Measurements from ENCODE around the gene NTNG2.

Gene NTNG2

DNA sequence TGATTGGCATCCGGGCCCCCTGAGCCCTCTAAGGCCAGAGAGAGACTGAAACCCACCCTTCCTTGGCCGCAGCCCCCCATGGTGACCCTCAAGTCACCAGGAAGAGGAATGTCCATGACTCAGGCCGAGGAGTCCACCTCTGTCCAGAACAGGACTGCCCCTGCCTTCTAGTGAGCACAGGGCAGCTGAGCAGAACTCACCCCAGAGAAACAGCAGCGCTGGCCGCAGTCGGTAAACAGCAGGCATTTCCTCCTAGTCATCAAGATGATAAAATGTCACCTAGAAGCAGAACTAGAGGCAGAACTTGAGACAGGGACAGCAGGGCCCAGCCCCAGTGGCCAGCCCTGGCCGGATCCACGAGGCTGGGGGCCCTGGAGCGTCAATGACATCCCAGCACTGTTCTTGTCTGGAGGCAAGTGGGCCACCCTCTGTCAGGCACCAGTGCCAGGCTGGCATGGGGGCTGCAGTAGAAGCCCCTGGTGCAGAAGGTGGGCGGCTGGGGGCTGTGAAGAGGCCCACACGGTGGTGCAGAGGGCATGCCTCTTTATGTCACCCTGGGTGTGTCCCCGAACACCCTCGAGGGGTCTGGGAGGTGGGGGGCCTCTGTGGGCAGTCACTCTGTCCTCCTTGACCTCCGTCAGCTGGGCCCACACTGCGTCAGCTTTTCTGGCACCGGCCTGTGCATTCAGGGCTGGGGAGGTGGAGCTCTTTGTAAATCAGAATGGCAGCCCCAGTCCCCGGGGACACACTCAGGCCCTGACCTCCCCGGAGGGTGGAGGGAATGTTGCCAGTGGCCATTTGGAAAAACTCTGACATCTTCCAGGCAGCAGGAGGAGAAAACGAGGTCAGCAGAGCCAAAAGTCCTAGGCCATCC lies 83.0 kb downstream of the NTNG2 start:
- peaks cover 6 to 11% of the 10 kb centered on the region in 2 experiments for H3K4me1 ChIP-seq (ENCODE audit: control insufficient read depth in 1 of 2, insufficient read depth in 2 of 2, low read length in 2 of 2)
- H3K9me3 ChIP-seq (ENCODE audit: insufficient read depth, low read depth, low read length): no peaks in the 10 kb centered on the region
- no peak overlapping the region for H3K4me2 ChIP-seq (ENCODE audit: low read length)
- H4K91ac ChIP-seq (ENCODE audit: low read depth, low read length): no peak overlapping the region
- no peak overlapping the region for H3K27ac ChIP-seq (ENCODE audit: low read depth, low read length)
- H3K4me3 ChIP-seq (ENCODE audit: low read depth, low read length): no peak overlapping the region
- no peaks in the 10 kb centered on the region for H3K79me2 ChIP-seq (ENCODE audit: control insufficient read depth, insufficient read depth, low read length, poor library complexity)
- no peak overlapping the region for H2BK120ac ChIP-seq (ENCODE audit: insufficient read depth, low read length, poor library complexity)
- peaks cover 33% of the 10 kb centered on the region for H3K27me3 ChIP-seq (ENCODE audit: insufficient read depth, low read length)
- H3K9ac ChIP-seq (ENCODE audit: low read length): no peak overlapping the region
- no peak overlapping the region for H2BK12ac ChIP-seq (ENCODE audit: low read length)
- H3K14ac ChIP-seq (ENCODE audit: low read length): no peak overlapping the region
- no peak overlapping the region for H4K8ac ChIP-seq (ENCODE audit: low read depth, low read length)
- H3K36me3 ChIP-seq (ENCODE audit: control insufficient read depth in 1 of 2, insufficient read depth in 2 of 2, low read length in 2 of 2): no peaks in the 10 kb centered on the region
- H2AK5ac ChIP-seq (ENCODE audit: low read length): no peak overlapping the region
- no CpG with 5 or more reads among the region's 19 CpGs for WGBS (ENCODE audit: extremely low coverage, insufficient coverage, insufficient read length)
- no peak overlapping the region for H2BK5ac ChIP-seq (ENCODE audit: low read depth, low read length, poor library complexity)
- no peaks in the 10 kb centered on the region for H3K79me1 ChIP-seq (ENCODE audit: low read length)
- no peak overlapping the region for H4K12ac ChIP-seq (ENCODE audit: low read depth, low read length)
- DNase-seq: no peak
- H3K23ac ChIP-seq (ENCODE audit: low read length): no peak overlapping the region
- H3K4ac ChIP-seq (ENCODE audit: low read depth, low read length): no peak overlapping the region
- no peak overlapping the region for H2AFZ ChIP-seq (ENCODE audit: insufficient read depth, low read length, poor library complexity)
- no peak overlapping the region for H3K18ac ChIP-seq (ENCODE audit: low read length)

DNA sequence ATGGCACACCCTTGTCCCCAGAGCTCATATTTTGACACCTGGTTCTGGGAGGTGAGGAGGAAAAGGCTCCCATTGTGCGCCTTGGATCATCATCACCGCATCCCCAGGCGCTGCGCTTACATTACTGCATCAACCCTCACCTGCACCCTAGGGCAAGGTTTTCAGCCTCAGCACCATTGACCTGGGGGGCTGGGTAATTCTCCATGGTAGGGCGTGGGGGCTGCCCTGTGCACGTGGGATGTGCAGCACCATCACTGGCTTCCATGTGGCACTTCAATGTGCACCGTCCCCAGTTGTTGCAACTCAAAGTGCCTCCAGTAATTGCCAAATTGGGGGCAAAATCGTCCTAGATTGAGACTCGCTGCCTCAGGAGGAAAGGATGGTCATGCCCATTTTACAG lies 83.6 kb downstream of the NTNG2 start:
- Histone ChIP-seq H2AK5ac (ENCODE audit: low read length) (no peak overlapping the region), H3K79me1 (ENCODE audit: low read length) (no peaks in the 10 kb centered on the region), H3K4ac (ENCODE audit: low read depth, low read length) (no peak overlapping the region), H3K14ac (ENCODE audit: low read length) (no peak overlapping the region), H3K9me3 (ENCODE audit: insufficient read depth, low read depth, low read length) (no peaks in the 10 kb centered on the region), H2AFZ (ENCODE audit: insufficient read depth, low read length, poor library complexity) (no peak overlapping the region), H3K4me1 (ENCODE audit: control insufficient read depth in 1 of 2, insufficient read depth in 2 of 2, low read length in 2 of 2) (peaks cover 6 to 11% of the 10 kb centered on the region in 2 experiments), H2BK5ac (ENCODE audit: low read depth, low read length, poor library complexity) (no peak overlapping the region), H3K18ac (ENCODE audit: low read length) (no peak overlapping the region), H3K27me3 (ENCODE audit: insufficient read depth, low read length) (peaks cover 33% of the 10 kb centered on the region), H4K12ac (ENCODE audit: low read depth, low read length) (no peak overlapping the region), H3K4me3 (ENCODE audit: low read depth, low read length) (no peak overlapping the region), H4K91ac (ENCODE audit: low read depth, low read length) (no peak overlapping the region), H3K27ac (ENCODE audit: low read depth, low read length) (no peak overlapping the region), H2BK12ac (ENCODE audit: low read length) (no peak overlapping the region), H3K23ac (ENCODE audit: low read length) (no peak overlapping the region), H3K9ac (ENCODE audit: low read length) (peak overlapping the region; percentile 28), H3K79me2 (ENCODE audit: control insufficient read depth, insufficient read depth, low read length, poor library complexity) (no peaks in the 10 kb centered on the region), H2BK120ac (ENCODE audit: insufficient read depth, low read length, poor library complexity) (no peak overlapping the region), H3K4me2 (ENCODE audit: low read length) (no peak overlapping the region), H4K8ac (ENCODE audit: low read depth, low read length) (no peak overlapping the region), H3K36me3 (ENCODE audit: control insufficient read depth in 1 of 2, insufficient read depth in 2 of 2, low read length in 2 of 2) (no peaks in the 10 kb centered on the region)
- no peak for DNase-seq
- no CpG with 5 or more reads among the region's 9 CpGs for WGBS (ENCODE audit: extremely low coverage, insufficient coverage, insufficient read length)

DNA sequence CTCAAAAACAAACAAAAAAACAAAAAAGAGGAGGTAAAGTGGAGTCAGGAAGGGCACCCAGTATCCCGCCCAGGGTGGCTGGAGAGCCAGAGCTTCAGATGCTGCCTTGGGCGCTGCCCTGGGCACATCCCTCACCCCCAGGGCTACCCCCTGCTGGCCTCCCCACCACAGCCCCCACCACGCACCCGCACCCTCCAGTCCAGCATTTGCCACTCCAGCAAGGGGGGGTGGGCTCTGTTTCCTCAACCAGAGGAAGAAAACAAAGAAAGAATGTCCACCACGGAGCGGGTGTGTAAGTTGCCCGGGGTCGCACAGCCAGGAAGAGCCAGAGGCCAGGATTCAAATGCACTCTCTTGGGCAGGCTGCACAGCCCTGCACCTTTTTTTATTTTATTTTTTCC lies 86.1 kb downstream of the NTNG2 start:
- no peak overlapping the region for H3K4me2 ChIP-seq (ENCODE audit: low read length)
- no peak overlapping the region for H2BK5ac ChIP-seq (ENCODE audit: low read depth, low read length, poor library complexity)
- no peak overlapping the region for H2BK12ac ChIP-seq (ENCODE audit: low read length)
- H3K4me3 ChIP-seq (ENCODE audit: low read depth, low read length): no peak overlapping the region
- no peak overlapping the region for H3K23ac ChIP-seq (ENCODE audit: low read length)
- peaks cover 5% of the 10 kb centered on the region for H3K9me3 ChIP-seq (ENCODE audit: insufficient read depth, low read depth, low read length)
- no CpG with 5 or more reads among the region's 8 CpGs for WGBS (ENCODE audit: extremely low coverage, insufficient coverage, insufficient read length)
- H2BK120ac ChIP-seq (ENCODE audit: insufficient read depth, low read length, poor library complexity): no peak overlapping the region
- no peaks in the 10 kb centered on the region for H3K36me3 ChIP-seq (ENCODE audit: control insufficient read depth in 1 of 2, insufficient read depth in 2 of 2, low read length in 2 of 2)
- peaks cover 9% of the 10 kb centered on the region for H3K27me3 ChIP-seq (ENCODE audit: insufficient read depth, low read length)
- no peak overlapping the region for H4K91ac ChIP-seq (ENCODE audit: low read depth, low read length)
- no peak overlapping the region for H3K4ac ChIP-seq (ENCODE audit: low read depth, low read length)
- no peak overlapping the region for H2AFZ ChIP-seq (ENCODE audit: insufficient read depth, low read length, poor library complexity)
- no peak overlapping the region for H4K8ac ChIP-seq (ENCODE audit: low read depth, low read length)
- no peak overlapping the region for H3K18ac ChIP-seq (ENCODE audit: low read length)
- H3K79me1 ChIP-seq (ENCODE audit: low read length): no peaks in the 10 kb centered on the region
- H4K12ac ChIP-seq (ENCODE audit: low read depth, low read length): no peak overlapping the region
- no peaks in the 10 kb centered on the region for H3K79me2 ChIP-seq (ENCODE audit: control insufficient read depth, insufficient read depth, low read length, poor library complexity)
- H2AK5ac ChIP-seq (ENCODE audit: low read length): no peak overlapping the region
- no peaks in the 10 kb centered on the region for H3K4me1 ChIP-seq (ENCODE audit: control insufficient read depth in 1 of 2, insufficient read depth in 2 of 2, low read length in 2 of 2)
- H3K14ac ChIP-seq (ENCODE audit: low read length): no peak overlapping the region
- DNase-seq: no peak
- no peak overlapping the region for H3K27ac ChIP-seq (ENCODE audit: low read depth, low read length)
- H3K9ac ChIP-seq (ENCODE audit: low read length): no peak overlapping the region

DNA sequence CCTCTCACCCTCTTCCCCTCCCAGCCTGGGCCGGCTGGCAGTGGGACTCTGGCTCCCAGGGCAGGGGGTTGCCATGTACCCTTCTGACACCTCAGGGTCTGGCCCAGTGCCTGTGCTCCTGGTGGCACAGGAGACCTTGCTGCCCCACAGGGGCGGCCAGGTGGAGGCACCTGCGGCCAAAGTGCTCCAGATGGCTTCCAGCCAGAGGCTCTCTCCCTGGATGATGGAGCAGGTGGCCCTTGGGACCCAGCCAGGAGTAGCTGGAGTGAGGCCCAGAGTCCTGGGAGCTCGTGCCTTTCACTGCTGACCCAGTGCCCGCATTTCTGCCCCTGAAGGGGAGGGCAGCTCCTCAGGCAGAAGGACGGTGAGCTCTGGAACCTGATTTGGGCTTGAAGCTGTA lies 87.3 kb downstream of the NTNG2 start:
- Histone ChIP-seq H4K8ac (ENCODE audit: low read depth, low read length) (no peak overlapping the region), H3K9ac (ENCODE audit: low read length) (no peak overlapping the region), H3K4me3 (ENCODE audit: low read depth, low read length) (no peak overlapping the region)

More for the DNA sequence above, 87.3 kb downstream of the NTNG2 start:
- no peak overlapping the region for H2BK5ac ChIP-seq (ENCODE audit: low read depth, low read length, poor library complexity)
- no peaks in the 10 kb centered on the region for H3K36me3 ChIP-seq (ENCODE audit: control insufficient read depth in 1 of 2, insufficient read depth in 2 of 2, low read length in 2 of 2)
- no peaks in the 10 kb centered on the region for H3K79me2 ChIP-seq (ENCODE audit: control insufficient read depth, insufficient read depth, low read length, poor library complexity)
- H3K9me3 ChIP-seq (ENCODE audit: insufficient read depth, low read depth, low read length): peaks cover 5% of the 10 kb centered on the region
- no peaks in the 10 kb centered on the region for H3K79me1 ChIP-seq (ENCODE audit: low read length)
- no peak overlapping the region for H2BK12ac ChIP-seq (ENCODE audit: low read length)
- no peak overlapping the region for H3K23ac ChIP-seq (ENCODE audit: low read length)
- no peak overlapping the region for H3K4me2 ChIP-seq (ENCODE audit: low read length)
- H3K18ac ChIP-seq (ENCODE audit: low read length): no peak overlapping the region
- H3K4me1 ChIP-seq (ENCODE audit: control insufficient read depth in 1 of 2, insufficient read depth in 2 of 2, low read length in 2 of 2): no peaks in the 10 kb centered on the region
- WGBS (ENCODE audit: extremely low coverage, insufficient coverage, insufficient read length): no CpG with 5 or more reads among the region's 6 CpGs
- no peak overlapping the region for H3K27ac ChIP-seq (ENCODE audit: low read depth, low read length)
- H4K12ac ChIP-seq (ENCODE audit: low read depth, low read length): no peak overlapping the region
- H4K91ac ChIP-seq (ENCODE audit: low read depth, low read length): no peak overlapping the region
- H2AK5ac ChIP-seq (ENCODE audit: low read length): no peak overlapping the region
- no peaks in the 10 kb centered on the region for H3K27me3 ChIP-seq (ENCODE audit: insufficient read depth, low read length)
- H2AFZ ChIP-seq (ENCODE audit: insufficient read depth, low read length, poor library complexity): no peak overlapping the region
- no peak for DNase-seq
- no peak overlapping the region for H2BK120ac ChIP-seq (ENCODE audit: insufficient read depth, low read length, poor library complexity)
- H3K14ac ChIP-seq (ENCODE audit: low read length): no peak overlapping the region
- H3K4ac ChIP-seq (ENCODE audit: low read depth, low read length): no peak overlapping the region

Data from trophoblast cell (in vitro differentiated cells and primary cell).